ENCODE results near the gene ARHGEF26.

GRCh38 chr3:154285221-154285620 is 164.0 kb downstream of the ARHGEF26 start:
- TF ChIP-seq CTCF (IDR thresholded peaks at IDR 0.05), result no peak
- TF ChIP-seq POLR2A (IDR thresholded peaks at IDR 0.05), result no peak
- TF ChIP-seq POLR2AphosphoS5 (IDR thresholded peaks at IDR 0.05), result no peak
